Liver (tissue), 3 donors: Measurements from ENCODE around the gene ARHGEF7.

Experiments
- EGR1 ChIP-seq, 2 donors: IDR thresholded peaks; 2 replicates each; pipeline ENCODE4 v1.6.1; 2016 to 2018; ENCODE audit warnings: antibody characterized with exemption in 2 of 2, low read depth in 2 of 2
- FOXA1 ChIP-seq: IDR thresholded peaks from 2 replicates; pipeline ENCODE4 v1.6.1; 2016; ENCODE audit warnings: antibody characterized with exemption
- GABPA ChIP-seq, 2 donors: IDR thresholded peaks in 1 of 2; conservative IDR thresholded peaks in 1 of 2; 2 replicates each; pipeline ENCODE4 v1.6.1; 2016; ENCODE audit warnings: antibody characterized with exemption in 2 of 2, mild to moderate bottlenecking in 1 of 2, moderate library complexity in 1 of 2
- HNF4G ChIP-seq: IDR thresholded peaks from 2 replicates; pipeline ENCODE4 v1.6.1; 2016; ENCODE audit warnings: antibody characterized with exemption
- JUND ChIP-seq, 2 donors: IDR thresholded peaks; 2 replicates each; pipeline ENCODE4 v1.6.1; 2016; ENCODE audit warnings: antibody characterized with exemption in 2 of 2
- NR2F2 ChIP-seq: IDR thresholded peaks from 2 replicates; pipeline ENCODE4 v1.6.1; 2016; ENCODE audit warnings: antibody characterized with exemption
- RAD21 ChIP-seq, 2 donors: IDR thresholded peaks; 2 replicates each; pipeline ENCODE4 v1.6.1; 2016; ENCODE audit warnings: antibody characterized with exemption in 2 of 2, mild to moderate bottlenecking in 2 of 2
- RXRA ChIP-seq, 2 donors: IDR thresholded peaks; 2 replicates each; pipeline ENCODE4 v1.6.1; 2017 to 2018; ENCODE audit warnings: antibody characterized with exemption in 2 of 2, mild to moderate bottlenecking in 1 of 2
- SP1 ChIP-seq: IDR thresholded peaks from 2 replicates; pipeline ENCODE4 v1.6.1; 2018; ENCODE audit warnings: antibody characterized with exemption, mild to moderate bottlenecking
- TAF1 ChIP-seq: conservative IDR thresholded peaks from 2 replicates; pipeline ENCODE4 v1.6.1; 2016; ENCODE audit warnings: antibody characterized with exemption, mild to moderate bottlenecking
- YY1 ChIP-seq: IDR thresholded peaks from 2 replicates; pipeline ENCODE4 v1.6.1; 2016; ENCODE audit warnings: antibody characterized with exemption, mild to moderate bottlenecking
- TF ChIP-seq, protein P1 (sequence below): fragments of 150-350 bp; IDR thresholded peaks from 2 replicates; pipeline ENCODE4 v1.5.1; 2017; ENCODE audit warnings: improper control_type of control experiment, low read depth, low read length; ENCODE audit not compliant: missing input control
- TF ChIP-seq, protein P2 (sequence below): IDR thresholded peaks from 2 replicates; pipeline ENCODE4 v1.6.1; 2016; ENCODE audit warnings: antibody characterized with exemption, mild to moderate bottlenecking
- TF ChIP-seq, protein P3 (sequence below): IDR thresholded peaks from 2 replicates; pipeline ENCODE4 v1.6.1; 2016; ENCODE audit warnings: antibody characterized with exemption
- donor health status: healthy.
- donor health status: healthy.

DNA sequence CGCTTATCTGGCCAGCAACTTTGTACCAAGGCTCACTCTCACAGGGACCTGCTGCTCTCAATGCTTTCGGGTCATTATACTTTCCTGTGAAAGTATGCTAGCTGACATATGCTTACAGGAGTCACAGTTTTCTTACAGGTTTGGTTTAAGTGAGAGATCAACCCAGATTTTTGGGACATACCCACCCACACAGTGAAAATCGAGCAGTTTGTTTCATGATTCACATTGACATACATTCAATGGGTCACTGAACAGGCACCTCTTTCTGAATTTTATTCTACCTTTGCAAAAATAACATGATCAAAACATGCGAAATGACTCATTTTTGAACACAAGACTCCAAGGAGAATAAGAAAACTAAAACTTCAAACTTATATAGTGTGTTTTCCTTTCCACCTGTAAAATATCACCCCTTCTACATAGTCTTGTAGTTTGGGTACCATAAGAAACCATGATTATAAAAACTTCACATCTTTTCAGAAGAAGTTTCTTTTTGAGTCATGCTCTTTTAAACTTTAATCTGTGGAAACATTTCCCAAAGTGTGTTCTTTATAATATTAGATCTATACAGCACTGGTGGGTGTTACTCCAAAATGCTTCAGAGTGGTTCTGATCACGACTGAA lies 161.0 kb downstream of the ARHGEF7 start:
- TF ChIP-seq, protein P1, sequence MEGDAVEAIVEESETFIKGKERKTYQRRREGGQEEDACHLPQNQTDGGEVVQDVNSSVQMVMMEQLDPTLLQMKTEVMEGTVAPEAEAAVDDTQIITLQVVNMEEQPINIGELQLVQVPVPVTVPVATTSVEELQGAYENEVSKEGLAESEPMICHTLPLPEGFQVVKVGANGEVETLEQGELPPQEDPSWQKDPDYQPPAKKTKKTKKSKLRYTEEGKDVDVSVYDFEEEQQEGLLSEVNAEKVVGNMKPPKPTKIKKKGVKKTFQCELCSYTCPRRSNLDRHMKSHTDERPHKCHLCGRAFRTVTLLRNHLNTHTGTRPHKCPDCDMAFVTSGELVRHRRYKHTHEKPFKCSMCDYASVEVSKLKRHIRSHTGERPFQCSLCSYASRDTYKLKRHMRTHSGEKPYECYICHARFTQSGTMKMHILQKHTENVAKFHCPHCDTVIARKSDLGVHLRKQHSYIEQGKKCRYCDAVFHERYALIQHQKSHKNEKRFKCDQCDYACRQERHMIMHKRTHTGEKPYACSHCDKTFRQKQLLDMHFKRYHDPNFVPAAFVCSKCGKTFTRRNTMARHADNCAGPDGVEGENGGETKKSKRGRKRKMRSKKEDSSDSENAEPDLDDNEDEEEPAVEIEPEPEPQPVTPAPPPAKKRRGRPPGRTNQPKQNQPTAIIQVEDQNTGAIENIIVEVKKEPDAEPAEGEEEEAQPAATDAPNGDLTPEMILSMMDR, result no peak
- TF ChIP-seq SP1, result no peak
- no peak for TF ChIP-seq EGR1 (IDR thresholded peaks at IDR 0.05; ENCODE audit: low read depth in 2 of 2)
- no peak for TF ChIP-seq TAF1
- no peak for TF ChIP-seq JUND (IDR thresholded peaks at IDR 0.05)
- TF ChIP-seq YY1, result no peak
- TF ChIP-seq, protein P2, sequence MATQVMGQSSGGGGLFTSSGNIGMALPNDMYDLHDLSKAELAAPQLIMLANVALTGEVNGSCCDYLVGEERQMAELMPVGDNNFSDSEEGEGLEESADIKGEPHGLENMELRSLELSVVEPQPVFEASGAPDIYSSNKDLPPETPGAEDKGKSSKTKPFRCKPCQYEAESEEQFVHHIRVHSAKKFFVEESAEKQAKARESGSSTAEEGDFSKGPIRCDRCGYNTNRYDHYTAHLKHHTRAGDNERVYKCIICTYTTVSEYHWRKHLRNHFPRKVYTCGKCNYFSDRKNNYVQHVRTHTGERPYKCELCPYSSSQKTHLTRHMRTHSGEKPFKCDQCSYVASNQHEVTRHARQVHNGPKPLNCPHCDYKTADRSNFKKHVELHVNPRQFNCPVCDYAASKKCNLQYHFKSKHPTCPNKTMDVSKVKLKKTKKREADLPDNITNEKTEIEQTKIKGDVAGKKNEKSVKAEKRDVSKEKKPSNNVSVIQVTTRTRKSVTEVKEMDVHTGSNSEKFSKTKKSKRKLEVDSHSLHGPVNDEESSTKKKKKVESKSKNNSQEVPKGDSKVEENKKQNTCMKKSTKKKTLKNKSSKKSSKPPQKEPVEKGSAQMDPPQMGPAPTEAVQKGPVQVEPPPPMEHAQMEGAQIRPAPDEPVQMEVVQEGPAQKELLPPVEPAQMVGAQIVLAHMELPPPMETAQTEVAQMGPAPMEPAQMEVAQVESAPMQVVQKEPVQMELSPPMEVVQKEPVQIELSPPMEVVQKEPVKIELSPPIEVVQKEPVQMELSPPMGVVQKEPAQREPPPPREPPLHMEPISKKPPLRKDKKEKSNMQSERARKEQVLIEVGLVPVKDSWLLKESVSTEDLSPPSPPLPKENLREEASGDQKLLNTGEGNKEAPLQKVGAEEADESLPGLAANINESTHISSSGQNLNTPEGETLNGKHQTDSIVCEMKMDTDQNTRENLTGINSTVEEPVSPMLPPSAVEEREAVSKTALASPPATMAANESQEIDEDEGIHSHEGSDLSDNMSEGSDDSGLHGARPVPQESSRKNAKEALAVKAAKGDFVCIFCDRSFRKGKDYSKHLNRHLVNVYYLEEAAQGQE, result no peak
- TF ChIP-seq, protein P3, sequence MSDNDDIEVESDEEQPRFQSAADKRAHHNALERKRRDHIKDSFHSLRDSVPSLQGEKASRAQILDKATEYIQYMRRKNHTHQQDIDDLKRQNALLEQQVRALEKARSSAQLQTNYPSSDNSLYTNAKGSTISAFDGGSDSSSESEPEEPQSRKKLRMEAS, result no peak
- no peak for TF ChIP-seq RAD21 (IDR thresholded peaks at IDR 0.05)
- no peak for TF ChIP-seq GABPA (IDR thresholded peaks at IDR 0.05 in 1 of 2, conservative IDR thresholded peaks at IDR 0.05 in 1 of 2)
- TF ChIP-seq HNF4G, result no peak
- no peak for TF ChIP-seq NR2F2
- no peak for TF ChIP-seq FOXA1
- TF ChIP-seq RXRA (IDR thresholded peaks at IDR 0.05), result no peak
